GM08714 (cell line): Measurements from ENCODE around the gene DGKB.

Experiments used
- H3K4me3 ChIP-seq: fragments of 200-500 bp; sonication (Bioruptor generic); 2 replicates; pipeline ENCODE4 v1.5.1; 2014; ENCODE audit warnings: mild to moderate bottlenecking, low read length, inconsistent platforms
- ZNF274 ChIP-seq: IDR thresholded peaks from 2 replicates; pipeline ENCODE4 v1.6.1; 2012; ENCODE audit warnings: mild to moderate bottlenecking, low read depth, low read length

DGKB gene

GRCh38 chr7:14841869-14842268 is 60.7 kb downstream of the DGKB start:
- TF ChIP-seq ZNF274 = no peak
- no peak overlapping the region for H3K4me3 ChIP-seq

- no peak for TF ChIP-seq ZNF274
Measured at GRCh38 chr7:14841086-14841485, 61.5 kb downstream of the DGKB start.

GRCh38 chr7:14839307-14839706 is 63.2 kb downstream of the DGKB start:
- no peak for TF ChIP-seq ZNF274
- H3K4me3 ChIP-seq = no peak overlapping the region

More at GRCh38 chr7:14841086-14841485, 61.5 kb downstream of the DGKB start:
- H3K4me3 ChIP-seq = no peak overlapping the region

DNA sequence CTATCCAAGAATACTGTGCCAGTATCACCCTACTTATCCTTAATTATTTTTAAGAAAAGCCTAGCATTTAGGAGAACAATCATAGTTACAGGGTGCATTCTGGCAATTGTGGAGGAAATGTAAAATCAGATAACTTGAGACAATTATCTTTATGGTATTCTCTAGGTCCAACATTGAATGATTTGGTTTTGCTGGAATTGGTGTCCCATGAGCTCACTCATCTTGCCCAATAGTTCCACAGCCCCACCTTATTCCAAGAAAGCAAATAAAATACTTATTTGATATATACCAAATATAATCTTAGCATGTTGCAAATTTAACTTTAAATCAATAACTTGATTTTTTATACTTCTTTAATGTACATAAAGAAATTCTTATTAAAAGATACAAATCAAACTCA is 65.3 kb downstream of the DGKB start:
- TF ChIP-seq ZNF274 = no peak
- no peak overlapping the region for H3K4me3 ChIP-seq

DNA sequence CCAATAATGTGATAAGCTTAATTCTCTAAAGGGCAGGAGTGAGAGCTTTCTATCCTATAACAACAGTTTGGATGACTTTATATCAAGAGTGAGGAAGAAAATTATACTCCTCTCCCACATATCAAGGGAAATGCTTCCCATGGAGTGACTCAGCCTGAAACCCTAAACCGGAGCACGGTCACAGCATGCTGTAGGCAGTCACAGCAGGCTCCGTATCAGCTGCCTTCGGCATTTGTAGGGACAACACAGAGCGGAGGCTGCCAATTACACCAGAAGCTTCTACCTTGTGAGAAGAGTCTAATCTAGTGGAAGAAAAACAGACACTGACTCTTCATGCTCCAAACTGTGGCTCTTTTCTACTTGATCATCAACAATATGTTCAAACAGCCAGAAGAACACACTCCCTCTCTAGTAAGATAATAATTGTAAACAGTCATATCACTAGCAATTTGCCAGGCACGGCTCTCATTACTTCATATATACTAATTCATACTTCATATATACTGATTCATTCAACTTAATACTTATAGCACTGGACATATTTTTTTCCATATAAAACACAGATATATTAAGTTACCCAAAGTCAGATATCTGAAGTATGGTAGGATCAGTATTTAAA is 65.9 kb downstream of the DGKB start:
- no peak for TF ChIP-seq ZNF274
- no peak overlapping the region for H3K4me3 ChIP-seq

- H3K4me3 ChIP-seq = no peak overlapping the region
- TF ChIP-seq ZNF274 = no peak
Measured at GRCh38 chr7:14836006-14836405, 66.5 kb downstream of the DGKB start.

DNA sequence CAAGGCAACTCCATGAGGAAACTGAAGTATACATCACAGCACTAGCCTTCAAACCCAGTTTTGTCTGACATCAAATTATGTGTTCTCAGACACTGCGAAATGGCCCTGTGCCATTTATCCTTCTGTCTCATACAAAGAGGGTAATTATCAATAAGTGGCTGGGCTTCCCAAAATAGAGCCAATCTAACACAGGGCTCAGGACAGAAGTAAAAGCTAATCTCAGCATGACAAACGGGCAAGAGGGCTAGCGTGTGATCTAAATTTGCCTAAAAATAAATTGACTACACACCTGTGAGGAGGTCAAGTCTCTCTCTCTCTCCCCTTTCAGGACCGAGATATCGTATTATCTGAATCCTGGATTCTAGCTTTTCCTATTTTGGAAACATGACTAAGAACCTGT is 67.2 kb downstream of the DGKB start:
- TF ChIP-seq ZNF274 = no peak
- H3K4me3 ChIP-seq = no peak overlapping the region

- TF ChIP-seq ZNF274 = no peak
- H3K4me3 ChIP-seq = no peak overlapping the region
Measured at GRCh38 chr7:14834883-14835282, 67.7 kb downstream of the DGKB start.

DNA sequence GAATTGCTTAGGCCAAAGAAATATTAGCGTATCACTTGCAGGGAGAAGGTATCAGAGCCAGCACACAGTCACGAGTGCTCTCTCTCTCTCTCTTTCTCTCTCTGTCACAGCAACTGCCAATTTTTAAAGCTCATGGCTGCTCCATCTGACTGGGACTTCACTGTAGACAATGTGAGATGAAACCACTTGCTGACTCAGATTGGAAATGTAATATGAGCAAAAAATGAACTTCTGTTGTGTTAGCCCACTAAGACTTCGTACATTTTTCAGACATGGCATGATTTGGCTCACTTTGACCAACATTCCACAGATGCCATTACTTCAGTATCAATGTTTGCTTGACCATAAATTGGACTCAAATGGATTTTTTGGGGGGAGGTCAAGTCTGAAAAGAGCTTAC is 68.1 kb downstream of the DGKB start:
- no peak for TF ChIP-seq ZNF274
- H3K4me3 ChIP-seq = no peak overlapping the region

DNA sequence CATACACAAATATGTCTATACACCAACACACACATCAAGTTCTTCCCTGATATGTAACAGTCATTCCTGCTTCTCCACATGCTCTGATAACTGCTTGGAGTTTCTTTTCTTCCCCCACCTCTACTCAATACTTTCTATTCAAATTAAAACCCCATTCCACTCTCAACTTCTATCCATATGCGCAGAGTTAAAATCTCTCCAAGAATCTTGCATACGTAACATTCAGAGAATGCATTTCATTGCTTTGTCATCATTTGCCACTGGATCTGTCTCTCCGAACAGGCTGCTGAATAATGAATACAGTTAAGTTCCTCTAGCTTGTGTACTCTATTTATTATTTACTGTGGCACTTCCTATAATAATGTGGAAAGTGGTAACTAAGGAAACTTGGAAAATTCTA is 68.8 kb downstream of the DGKB start:
- no peak overlapping the region for H3K4me3 ChIP-seq
- no peak for TF ChIP-seq ZNF274

DNA sequence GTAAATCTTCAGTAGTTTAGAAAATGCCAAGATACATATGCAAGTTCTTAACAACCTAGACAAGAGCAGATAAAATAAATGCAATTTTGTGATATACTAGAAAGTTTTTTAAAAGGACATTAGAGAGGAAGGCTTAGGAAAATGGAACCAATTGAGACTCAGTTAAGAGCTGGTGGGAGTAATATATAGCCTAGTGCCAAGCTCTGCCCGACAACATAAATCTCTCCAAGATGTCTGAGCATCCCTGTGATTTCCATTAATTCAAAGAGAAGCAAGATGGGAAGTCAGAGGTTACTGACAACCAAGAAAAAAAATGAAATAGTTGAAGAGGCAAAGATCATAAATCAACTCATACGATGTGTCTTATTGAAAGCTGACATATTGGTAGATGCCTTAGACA is 74.5 kb downstream of the DGKB start:
- H3K4me3 ChIP-seq = no peak overlapping the region
- TF ChIP-seq ZNF274 = no peak

GRCh38 chr7:14826426-14826825 is 76.1 kb downstream of the DGKB start:
- no peak for TF ChIP-seq ZNF274
- H3K4me3 ChIP-seq = no peak overlapping the region

DNA sequence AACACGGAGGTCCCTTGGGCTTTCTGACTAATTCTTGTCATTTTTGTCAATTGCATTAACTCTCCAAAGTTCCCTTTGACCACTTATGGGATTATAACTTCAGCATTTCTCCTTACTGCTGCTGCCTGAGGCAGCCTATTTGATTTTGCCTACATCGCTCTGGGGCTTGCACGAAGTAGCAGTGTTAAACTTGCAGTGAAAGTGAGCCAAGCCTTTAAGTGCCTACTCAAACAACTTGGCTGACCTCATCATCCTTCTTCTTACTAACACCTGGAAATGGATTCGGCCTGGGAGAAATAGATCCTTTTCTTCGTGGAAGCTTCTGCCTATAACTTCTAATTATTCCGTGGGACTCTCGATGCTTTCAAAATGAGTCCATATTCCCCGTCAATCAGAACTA is 76.6 kb downstream of the DGKB start:
- H3K4me3 ChIP-seq = no peak overlapping the region
- no peak for TF ChIP-seq ZNF274

DNA sequence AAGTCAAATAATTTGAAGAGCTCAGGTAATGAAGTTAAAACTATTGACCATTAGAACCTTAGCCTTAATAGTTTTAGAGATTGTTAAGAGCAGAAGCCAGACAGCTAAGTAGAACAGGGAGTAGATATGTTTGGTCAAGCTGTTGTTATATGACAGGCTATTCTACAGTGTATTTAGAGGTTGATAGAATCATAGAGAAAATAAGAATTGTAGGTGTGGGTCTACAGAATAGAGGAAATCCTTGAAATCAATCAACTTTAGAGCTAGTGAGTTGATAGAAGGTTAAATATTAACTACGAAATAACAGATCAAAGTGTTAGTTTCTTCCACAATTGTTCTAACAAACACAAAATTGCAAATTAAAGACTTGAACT is 80.1 kb downstream of the DGKB start:
- TF ChIP-seq ZNF274 = no peak
- no peak overlapping the region for H3K4me3 ChIP-seq

GRCh38 chr7:14821757-14822480 is 80.6 kb downstream of the DGKB start:
- no peak overlapping the region for H3K4me3 ChIP-seq
- no peak for TF ChIP-seq ZNF274

GRCh38 chr7:14818871-14819270 is 83.7 kb downstream of the DGKB start:
- no peak for TF ChIP-seq ZNF274

More at GRCh38 chr7:14818871-14819270, 83.7 kb downstream of the DGKB start:
- H3K4me3 ChIP-seq = no peak overlapping the region
